ENCODE results near the gene IGFLR1. TPM values are rescaled to one million over a fixed set of nuclear protein-coding genes. Genes with fewer than 3 reads are reported as not detected.

The IGFLR1 gene
- total RNA-seq, 1 experiment from 2014 or later, result 9.9 TPM

DNA sequence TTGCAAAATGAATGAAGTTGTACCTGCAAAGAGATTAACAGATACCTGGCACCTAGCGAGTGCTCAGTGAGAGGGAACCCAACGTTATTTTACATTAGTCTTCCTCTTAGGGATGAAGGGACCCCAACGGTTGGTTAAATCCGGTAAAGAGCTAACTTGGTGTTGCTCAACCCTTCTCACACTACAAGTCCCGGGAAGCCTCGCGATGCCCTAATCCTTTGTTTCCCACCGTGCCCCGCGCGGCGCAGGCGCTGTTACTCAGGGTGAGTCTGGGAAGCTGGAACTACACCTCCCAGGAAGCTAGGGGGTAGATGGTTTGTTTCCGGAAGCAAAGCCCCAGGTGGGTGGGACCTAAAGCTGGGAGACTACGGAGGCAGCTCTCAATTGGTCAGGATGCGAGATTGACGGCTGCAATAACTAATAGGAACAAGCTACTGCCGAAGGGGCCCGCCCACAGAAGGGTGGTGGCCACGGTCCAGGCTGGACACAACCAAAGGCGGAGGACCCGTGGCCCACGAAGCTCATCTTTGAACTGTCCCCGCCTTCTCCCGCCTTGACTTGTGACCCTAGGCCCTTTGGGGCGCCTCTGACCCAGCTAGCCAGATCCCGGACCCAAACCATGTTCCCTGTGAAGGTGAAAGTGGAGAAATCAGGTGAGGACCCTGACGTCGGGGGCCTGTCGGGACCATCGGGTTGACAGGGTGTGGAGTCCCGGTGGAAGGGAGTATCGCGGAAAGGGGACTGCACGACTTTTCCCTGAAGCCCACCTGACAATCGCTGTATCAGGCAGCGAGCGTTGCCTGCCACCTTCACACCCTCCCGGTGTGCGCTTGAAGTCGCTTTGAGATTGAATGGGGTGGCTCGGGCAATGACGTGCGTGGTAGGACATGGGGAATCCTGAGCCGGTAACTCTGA lies 6.1 kb upstream of the IGFLR1 start, which contains the start of gene LIN37 (continued):
- TF ChIP-seq, protein P1, sequence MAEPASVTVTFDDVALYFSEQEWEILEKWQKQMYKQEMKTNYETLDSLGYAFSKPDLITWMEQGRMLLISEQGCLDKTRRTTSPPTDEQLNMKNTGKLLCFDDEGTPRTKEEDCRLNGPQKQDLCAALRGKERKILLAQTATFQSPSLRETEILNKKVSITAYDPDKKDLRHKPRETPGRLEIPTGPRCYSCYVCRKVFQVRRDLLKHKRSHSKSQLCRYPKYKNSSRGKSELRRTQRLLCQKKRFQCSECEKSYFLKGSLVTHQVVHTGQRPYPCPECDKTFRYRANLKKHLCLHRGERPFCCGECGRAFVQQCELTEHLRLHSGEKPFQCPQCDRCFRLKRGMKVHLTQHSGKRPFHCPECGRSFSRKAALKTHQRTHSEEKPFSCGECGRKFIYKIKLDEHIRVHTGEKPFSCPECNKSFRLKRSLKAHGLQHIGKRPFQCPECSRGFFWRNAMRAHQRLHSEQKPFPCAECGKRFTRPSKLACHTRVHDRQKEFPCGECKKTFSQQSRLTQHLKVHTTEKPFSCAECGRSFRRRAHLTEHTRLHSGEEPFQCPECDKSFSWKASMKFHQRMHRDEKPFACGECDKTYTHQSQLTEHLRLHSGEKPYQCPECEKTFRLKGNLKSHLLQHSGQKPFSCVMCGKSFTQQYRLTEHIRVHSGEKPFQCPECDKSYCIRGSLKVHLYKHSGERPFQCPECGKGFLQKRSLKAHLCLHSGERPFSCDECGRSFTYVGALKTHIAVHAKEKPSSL (CRISPR knock-in tag; conservative IDR thresholded peaks at IDR 0.05), result no peak
- TF ChIP-seq MYBL2 (CRISPR knock-in tag; IDR thresholded peaks at IDR 0.05), result peak; percentile 67; the same call in 1 of the 2 replicates
- TF ChIP-seq, protein P2, sequence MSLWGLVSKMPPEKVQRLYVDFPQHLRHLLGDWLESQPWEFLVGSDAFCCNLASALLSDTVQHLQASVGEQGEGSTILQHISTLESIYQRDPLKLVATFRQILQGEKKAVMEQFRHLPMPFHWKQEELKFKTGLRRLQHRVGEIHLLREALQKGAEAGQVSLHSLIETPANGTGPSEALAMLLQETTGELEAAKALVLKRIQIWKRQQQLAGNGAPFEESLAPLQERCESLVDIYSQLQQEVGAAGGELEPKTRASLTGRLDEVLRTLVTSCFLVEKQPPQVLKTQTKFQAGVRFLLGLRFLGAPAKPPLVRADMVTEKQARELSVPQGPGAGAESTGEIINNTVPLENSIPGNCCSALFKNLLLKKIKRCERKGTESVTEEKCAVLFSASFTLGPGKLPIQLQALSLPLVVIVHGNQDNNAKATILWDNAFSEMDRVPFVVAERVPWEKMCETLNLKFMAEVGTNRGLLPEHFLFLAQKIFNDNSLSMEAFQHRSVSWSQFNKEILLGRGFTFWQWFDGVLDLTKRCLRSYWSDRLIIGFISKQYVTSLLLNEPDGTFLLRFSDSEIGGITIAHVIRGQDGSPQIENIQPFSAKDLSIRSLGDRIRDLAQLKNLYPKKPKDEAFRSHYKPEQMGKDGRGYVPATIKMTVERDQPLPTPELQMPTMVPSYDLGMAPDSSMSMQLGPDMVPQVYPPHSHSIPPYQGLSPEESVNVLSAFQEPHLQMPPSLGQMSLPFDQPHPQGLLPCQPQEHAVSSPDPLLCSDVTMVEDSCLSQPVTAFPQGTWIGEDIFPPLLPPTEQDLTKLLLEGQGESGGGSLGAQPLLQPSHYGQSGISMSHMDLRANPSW (CRISPR knock-in tag; conservative IDR thresholded peaks at IDR 0.05; ENCODE audit: low read depth), result no peak
- TF ChIP-seq FOXK1 (CRISPR knock-in tag; IDR thresholded peaks at IDR 0.05), result peak; percentile 93
- TF ChIP-seq TEAD1 (CRISPR knock-in tag; IDR thresholded peaks at IDR 0.05), result no peak
- TF ChIP-seq GTF2I (CRISPR knock-in tag; conservative IDR thresholded peaks at IDR 0.05), result no peak
- TF ChIP-seq NR1H2 (CRISPR knock-in tag; IDR thresholded peaks at IDR 0.05), result no peak
- TF ChIP-seq ZBTB21 (CRISPR knock-in tag; IDR thresholded peaks at IDR 0.05; ENCODE audit: borderline replicate concordance), result no peak
- TF ChIP-seq AFF4 (CRISPR knock-in tag; IDR thresholded peaks at IDR 0.05; ENCODE audit: borderline replicate concordance), result no peak
- TF ChIP-seq, protein P3, sequence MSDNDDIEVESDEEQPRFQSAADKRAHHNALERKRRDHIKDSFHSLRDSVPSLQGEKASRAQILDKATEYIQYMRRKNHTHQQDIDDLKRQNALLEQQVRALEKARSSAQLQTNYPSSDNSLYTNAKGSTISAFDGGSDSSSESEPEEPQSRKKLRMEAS (CRISPR knock-in tag; IDR thresholded peaks at IDR 0.05), result peak; percentile 39; the same call in 1 of the 2 replicates
- no peak for TF ChIP-seq ZNF532 (CRISPR knock-in tag; IDR thresholded peaks at IDR 0.05; ENCODE audit: borderline replicate concordance)
- TF ChIP-seq, protein P4, sequence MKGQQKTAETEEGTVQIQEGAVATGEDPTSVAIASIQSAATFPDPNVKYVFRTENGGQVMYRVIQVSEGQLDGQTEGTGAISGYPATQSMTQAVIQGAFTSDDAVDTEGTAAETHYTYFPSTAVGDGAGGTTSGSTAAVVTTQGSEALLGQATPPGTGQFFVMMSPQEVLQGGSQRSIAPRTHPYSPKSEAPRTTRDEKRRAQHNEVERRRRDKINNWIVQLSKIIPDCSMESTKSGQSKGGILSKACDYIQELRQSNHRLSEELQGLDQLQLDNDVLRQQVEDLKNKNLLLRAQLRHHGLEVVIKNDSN (CRISPR knock-in tag; IDR thresholded peaks at IDR 0.05), result 0 out of 2 replicates have a peak, but pooled peaks have one; percentile 44
- TF ChIP-seq TCF7 (CRISPR knock-in tag; IDR thresholded peaks at IDR 0.05; ENCODE audit: low read depth), result no peak
- TF ChIP-seq SMAD3 (CRISPR knock-in tag; IDR thresholded peaks at IDR 0.05; ENCODE audit: borderline replicate concordance), result no peak
- TF ChIP-seq, protein P5, sequence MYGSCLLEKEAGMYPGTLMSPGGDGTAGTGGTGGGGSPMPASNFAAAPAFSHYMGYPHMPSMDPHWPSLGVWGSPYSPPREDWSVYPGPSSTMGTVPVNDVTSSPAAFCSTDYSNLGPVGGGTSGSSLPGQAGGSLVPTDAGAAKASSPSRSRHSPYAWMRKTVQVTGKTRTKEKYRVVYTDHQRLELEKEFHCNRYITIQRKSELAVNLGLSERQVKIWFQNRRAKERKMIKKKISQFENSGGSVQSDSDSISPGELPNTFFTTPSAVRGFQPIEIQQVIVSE (CRISPR knock-in tag; IDR thresholded peaks at IDR 0.05; ENCODE audit: borderline replicate concordance), result no peak
- no peak for TF ChIP-seq JAZF1 (CRISPR knock-in tag; IDR thresholded peaks at IDR 0.05)
- no peak for TF ChIP-seq E2F4 (CRISPR knock-in tag; IDR thresholded peaks at IDR 0.05; ENCODE audit: borderline replicate concordance, low read depth)
- no peak for TF ChIP-seq NFE2L1 (CRISPR knock-in tag; IDR thresholded peaks at IDR 0.05)
- TF ChIP-seq, protein P6, sequence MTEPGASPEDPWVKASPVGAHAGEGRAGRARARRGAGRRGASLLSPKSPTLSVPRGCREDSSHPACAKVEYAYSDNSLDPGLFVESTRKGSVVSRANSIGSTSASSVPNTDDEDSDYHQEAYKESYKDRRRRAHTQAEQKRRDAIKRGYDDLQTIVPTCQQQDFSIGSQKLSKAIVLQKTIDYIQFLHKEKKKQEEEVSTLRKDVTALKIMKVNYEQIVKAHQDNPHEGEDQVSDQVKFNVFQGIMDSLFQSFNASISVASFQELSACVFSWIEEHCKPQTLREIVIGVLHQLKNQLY (CRISPR knock-in tag; IDR thresholded peaks at IDR 0.05), result no peak
- TF ChIP-seq SP1 (CRISPR knock-in tag; conservative IDR thresholded peaks at IDR 0.05), result peak; percentile 92
